HG03575 (cell line): ENCODE measurements around the gene ZNF232.
"Not testable (repeated sequence)": the region's sequence is repeated elsewhere in the genome, so short reads cannot be mapped to it uniquely, and the experiment has no call there.

Source experiments
- ATAC-seq: cut with Tn5 transposase; IDR thresholded peaks from one replicate; pipeline ENCODE4 v1.9.1; 2021; ENCODE audit not compliant: unreplicated experiment, insufficient number of reproducible peaks, low FRiP score; ENCODE audit errors: extremely low read depth

Gene ZNF232

GRCh38 chr17:5131146-5131715, 19.6 kb upstream of the ZNF232 start:
- ATAC-seq = no peak

- ATAC-seq = not testable (repeated sequence)
Observed at GRCh38 chr17:5130687-5131086, 19.0 kb upstream of the ZNF232 start.

GRCh38 chr17:5130261-5130660, 18.6 kb upstream of the ZNF232 start:
- not testable (repeated sequence) for ATAC-seq

GRCh38 chr17:5129770-5130169, 18.1 kb upstream of the ZNF232 start:
- ATAC-seq = not testable (repeated sequence)

- ATAC-seq = no peak
Observed at GRCh38 chr17:5128905-5129535, 17.3 kb upstream of the ZNF232 start.

- not testable (repeated sequence) for ATAC-seq
Observed at GRCh38 chr17:5128387-5128786, 16.7 kb upstream of the ZNF232 start.

- no peak for ATAC-seq
Observed at GRCh38 chr17:5127910-5128309, 16.2 kb upstream of the ZNF232 start.

DNA sequence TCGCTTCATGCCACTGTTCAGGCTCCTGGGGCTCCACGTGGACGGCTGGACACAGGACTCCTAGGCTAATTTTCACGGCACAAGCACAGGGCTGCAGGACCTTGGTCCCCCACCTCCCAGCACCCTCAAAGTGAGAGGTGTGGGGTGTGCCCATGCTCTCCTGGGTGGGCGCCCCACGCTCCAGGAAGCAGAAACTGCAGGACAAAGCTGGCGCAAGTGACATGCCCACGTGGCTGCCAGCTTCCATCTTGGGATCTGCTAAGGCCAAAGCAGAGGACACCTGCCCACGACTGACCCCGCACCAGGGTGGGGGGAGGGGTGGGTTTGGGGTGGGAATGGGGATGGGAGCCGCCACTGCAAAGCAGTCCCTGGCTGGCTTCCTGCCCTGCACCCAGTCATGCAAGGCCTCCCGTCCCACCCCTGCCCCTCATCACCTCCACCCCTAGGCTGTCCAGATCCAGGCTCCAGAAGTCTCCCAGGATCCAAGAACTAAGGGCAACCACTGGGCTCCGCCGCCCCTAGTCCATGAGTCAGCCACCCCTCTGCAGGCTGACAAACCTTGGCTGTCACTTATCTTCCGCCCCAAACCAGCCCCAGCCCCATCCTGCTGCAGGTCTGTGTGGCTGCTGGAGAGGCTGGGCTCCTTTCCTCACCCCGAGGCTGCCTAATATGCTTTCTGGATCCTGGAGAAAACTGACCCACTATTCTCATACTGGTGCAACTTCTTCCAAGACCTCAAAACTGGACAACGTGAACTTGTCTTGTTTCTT, 15.2 kb upstream of the ZNF232 start:
- no peak for ATAC-seq

DNA sequence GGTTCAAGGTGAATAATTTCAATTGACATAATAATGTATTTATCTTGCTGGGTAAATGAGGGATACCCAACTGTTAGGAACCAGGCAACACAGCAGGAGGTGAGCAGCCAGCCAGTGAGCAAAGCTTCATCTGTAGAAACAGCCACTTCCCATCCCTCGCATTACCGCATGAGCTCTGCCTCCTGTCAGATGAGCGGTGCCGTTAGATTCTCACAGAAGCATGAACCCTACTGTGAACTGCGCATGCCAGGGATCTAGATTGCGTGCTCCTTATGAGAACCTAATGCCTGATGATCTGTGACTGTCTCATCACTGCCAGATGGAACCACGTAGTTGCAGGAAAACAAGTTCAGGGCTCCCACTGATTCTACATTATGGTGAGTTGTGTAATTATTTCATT, 13.2 kb upstream of the ZNF232 start:
- ATAC-seq = not testable (repeated sequence)

- ATAC-seq = not testable (repeated sequence)
Observed at GRCh38 chr17:5124125-5124760, 12.6 kb upstream of the ZNF232 start.

DNA sequence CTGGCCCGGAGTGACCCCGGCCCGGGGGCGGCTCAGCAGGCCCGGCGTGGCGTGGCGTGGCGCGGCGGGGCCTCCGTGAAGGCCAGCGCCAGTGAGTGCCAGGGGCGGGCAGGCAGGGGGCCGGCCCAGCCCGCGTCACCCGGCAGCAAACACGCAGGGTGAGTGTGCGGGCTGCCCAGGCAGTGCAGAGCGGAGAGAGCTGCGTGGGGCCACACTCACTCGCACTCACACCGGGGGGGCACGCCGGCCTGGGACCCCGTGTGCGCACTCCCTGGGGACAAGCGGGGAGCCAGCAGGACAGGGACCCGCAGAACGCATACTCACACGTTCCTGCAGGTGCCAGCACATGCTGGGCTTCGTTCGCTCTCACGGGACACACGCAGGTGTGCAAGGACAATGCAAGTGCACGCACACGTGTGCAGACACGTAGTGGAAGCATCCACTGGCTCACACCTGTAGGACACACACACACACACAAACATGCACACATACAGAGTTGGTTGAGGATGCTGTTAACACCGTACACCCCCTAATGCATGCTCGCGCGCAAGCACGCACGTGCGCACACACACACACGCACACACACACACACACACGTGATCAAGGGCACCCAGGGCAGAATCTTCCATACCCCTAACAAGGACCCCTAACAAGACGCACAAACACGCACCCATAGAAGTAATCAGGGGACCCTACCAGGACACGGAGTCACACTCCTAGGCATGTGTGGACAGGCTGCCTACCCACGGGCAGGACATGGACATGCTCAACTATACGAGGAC, 11.9 kb upstream of the ZNF232 start:
- ATAC-seq = no peak

DNA sequence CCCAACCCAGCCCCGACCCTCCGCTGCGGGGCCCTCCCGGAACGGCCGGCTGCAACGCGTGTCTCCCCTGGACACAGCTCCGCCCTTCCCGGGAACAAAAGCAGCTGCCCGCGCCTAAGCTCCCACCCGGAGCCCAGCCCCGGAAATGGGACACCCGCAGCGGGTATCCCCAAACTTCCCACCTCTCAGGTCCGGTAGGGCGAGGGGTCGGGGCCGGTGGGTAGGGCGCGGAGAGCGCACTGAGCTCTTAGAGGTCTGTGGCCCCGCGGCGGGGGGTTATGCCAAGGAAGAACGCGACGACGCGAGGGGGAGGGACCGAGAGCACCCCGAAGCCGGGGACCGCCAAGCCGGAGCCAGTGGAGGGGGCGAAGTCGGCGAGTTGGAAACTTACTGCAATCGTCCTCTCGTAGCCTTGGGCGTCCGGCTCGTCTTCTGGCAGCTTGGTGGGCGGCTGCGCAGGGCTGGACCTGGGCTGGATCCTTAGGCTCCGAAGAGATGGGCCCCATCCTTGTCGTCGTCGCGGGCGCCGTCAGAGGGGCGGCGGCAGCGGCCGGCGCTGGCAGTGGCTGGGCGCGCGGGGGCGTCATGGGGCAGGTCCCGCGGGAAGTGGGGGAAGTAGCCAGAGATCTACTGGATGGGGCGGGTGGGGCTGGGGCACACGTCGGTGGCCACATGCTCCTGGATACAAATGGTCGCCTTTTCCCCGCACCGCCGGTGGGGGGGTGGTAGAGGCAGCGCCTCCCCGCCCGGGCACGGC, 11.1 kb upstream of the ZNF232 start:
- no peak for ATAC-seq

DNA sequence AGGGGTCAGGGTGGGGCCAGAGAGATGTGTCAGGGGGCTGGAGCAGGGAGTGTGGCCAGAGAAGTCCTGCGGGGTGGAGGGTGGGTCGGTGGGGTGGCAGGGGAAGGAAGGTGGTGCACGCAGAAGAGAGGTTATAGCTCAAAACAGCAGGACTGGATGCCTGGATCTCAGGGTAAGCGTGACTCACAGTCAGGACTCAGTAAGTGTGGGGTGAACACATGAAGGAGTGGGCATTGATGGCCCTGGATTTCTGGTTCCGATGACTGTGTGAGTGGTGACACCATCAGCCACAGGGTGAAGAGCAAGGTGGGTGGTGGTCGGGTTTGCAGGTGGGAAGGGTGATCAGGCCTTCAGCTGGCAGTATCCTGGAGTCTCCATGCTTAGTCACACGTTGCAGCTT, 10.4 kb upstream of the ZNF232 start:
- not testable (repeated sequence) for ATAC-seq

DNA sequence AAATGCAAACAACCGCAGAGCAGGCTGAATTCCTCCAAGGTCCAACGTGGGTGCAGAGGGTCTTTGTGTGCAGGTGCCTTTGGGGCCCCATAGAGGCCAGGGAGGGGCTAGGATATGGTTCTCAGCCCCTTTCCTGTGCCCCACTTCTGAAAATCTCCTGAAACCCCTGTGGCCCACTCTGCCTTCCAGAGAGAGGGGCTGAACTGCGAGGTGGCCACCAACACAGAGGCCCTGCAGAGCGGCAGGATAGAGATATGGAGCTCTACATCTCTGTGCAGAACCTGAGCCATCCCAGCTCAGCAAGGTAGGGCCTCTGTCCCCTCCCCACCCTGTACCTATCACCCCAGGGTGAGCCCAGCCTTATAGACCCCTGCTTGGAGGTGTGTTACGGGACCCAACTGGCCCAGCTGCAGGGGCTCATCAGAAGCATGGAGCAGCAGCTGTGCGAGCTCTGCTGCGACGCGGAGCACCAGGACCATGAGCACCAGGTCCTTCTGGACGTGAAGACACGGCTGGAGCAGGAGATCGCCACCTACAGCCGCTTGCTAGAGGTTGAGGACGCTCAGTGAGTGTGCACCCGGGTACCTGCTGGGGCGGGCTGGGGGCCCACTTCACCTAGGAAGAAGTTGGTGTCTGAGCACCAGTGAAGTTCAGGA, 9.6 kb upstream of the ZNF232 start:
- ATAC-seq = no peak

DNA sequence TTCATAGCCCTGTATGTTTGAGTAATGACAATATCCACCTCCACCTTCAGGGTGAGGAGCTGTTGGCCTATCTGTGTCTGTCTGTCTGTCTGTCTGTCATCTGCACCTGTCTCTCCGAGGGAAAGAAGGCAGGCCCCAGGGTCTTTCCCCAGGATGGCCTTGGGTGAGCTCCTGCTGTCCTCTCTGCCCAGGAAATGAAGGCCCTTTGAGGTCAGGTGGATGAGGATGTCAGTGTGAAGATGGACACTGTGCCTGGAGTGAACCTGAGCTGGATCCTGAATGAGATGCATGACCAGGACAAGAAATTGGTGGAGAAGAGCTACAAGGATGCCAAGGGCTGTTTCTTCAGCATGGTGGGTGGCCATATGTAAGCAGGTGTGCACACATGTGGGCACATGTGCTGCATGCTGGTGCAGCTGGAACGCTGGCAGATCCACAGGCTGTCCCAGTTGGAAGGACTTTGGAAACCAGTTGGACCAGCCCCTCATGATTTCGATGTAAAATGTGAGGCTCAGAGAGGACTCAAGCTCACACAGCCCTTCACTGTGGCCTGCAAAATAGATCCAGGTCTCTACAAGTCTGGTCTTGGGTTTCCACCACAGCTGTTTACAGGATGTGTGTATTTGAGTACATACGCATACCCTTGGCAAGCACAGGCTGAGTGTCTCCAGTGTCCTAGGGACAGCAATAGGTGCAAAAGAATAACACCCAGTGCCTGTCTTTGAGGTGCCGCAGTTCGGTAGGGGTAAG, 8.9 kb upstream of the ZNF232 start:
- ATAC-seq = not testable (repeated sequence)

DNA sequence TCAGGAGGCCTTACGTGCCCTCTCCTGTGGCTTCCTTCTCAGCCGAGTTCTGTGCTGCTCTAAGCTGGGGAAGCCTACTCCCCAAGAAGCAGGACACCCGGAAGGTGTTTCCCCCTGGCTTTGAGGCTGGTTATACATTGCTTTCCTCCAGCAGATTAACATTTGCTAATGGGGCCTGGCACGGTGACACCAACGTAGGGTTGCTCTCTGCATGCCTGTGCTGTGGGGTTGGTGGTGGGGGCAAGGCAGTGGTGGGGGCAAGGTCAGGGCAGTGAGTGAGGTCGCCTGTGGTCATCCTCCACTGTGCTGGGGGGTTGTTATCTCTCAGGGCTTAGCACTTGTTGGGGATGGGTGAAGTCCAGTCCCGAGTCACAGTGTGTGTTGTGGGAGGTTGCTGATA, 8.4 kb upstream of the ZNF232 start:
- no peak for ATAC-seq

DNA sequence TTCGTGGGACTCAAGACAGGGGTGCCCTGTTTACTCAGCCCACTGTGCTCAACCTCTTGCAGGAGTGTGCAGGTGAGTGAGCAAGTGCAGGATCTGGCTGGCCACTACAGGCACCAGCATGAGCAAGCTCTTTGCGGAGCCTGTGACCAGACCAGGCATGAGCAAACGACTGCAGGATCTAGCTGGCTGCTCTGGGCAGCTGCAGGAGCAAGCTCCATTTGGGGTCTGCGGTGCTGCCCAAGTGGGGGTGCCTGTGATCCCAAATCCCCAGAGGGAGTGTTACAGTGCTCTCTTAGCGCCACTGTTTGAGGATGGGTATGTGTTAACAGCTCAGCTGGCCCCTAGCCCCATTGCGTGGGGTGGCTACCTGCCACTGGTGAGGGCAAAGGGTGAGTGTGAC, 6.5 kb upstream of the ZNF232 start:
- ATAC-seq = no peak
